ENCODE results near the gene HAAO.

- TF ChIP-seq CTCF (conservative IDR thresholded peaks at IDR 0.05; ENCODE audit: low read length) = no peak
- TF ChIP-seq EZH2phosphoT487 (IDR thresholded peaks at IDR 0.05; ENCODE audit: borderline replicate concordance) = no peak
Measured at GRCh38 chr2:42781181-42781580, 11.2 kb downstream of the HAAO start.
